Stromal cell of bone marrow (primary cell): ENCODE results near the gene DYNLT1.
"Not testable (repeated sequence)": the region's sequence is repeated elsewhere in the genome, so short reads cannot be mapped to it uniquely, and the experiment has no call there.

Source experiments
- DNase-seq: peaks from one replicate; pipeline ENCODE4 v3.0.0-alpha.2; 2012; ENCODE audit warnings: low read depth

Gene DYNLT1

DNA sequence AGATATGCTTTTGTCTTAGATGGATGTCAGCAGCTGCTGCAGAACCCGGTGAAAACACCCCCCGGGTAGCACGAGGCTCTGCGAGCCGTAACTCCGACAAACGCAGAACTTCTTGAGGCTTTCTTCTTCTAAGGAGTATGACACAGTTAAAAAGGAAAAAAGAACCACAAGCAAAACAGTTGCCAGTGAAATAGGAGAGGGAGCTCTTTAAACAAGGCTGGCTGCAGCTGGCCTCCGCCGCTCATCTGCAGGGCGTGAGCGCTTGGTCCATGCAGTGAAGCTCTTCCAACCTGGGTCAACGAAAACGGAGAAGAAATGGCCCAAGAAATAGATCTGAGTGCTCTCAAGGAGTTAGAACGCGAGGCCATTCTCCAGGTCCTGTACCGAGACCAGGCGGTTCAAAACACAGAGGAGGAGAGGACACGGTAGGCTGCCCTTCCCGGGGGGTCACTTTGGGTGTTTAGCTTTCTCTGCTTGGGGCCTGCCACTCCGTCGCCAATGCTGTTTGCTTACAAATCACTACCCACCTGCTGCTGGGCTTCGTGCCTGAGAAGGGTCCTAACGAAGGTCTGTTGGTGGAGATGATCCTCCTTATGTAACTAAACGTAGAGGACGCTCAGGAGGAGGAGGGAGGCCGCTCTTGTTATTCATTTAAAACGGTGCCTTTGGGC lies 18.5 kb upstream of the DYNLT1 start:
- DNase-seq = no peak

- DNase-seq = no peak
These were observed 18.0 kb upstream of the DYNLT1 start for GRCh38 chr6:158662607-158662953.

DNA sequence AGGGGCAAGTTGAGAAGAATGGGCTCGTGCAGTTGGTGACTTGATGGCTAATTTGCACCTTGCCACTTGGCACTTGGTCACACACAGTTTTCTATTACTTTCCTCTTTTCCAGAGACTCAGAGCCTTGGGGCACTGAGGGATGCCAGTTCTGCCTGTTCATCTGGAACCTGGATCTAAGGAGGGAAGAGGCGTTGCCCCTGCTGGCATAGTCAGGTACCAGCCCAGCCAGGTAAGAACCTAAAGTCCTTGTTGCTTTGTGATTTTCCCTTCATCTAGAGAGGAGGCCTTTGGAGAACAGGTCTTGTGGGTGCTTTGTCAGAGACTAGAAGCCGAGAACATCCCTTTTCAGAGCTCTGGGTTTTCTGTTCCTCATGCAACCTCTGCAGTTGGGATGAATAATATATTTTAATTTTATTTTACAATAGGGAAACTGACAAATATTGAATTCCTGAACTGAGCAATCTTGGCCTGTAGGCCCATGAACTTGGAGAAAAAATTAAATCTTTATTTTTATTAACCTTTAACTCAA lies 16.7 kb upstream of the DYNLT1 start:
- no peak for DNase-seq

DNA sequence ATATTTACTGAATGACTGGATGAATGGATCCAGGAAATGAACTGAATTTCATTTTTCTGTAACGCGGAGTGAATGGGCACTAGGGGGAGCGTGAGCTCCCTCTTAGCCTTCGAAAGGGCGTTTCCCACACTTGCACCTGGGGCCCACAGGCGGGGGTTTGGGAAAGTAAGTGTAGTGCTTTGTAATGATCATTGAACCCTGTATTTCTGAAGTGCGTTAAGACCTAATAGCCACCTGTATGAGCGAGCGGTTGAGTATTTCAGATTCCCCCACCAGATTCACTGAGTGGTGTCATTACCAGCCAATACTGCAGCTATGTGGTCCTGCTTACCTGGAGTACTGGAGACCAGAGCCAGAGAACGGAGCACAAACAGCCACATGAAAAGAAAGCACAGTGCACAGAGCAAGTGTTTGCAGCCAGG lies 15.8 kb upstream of the DYNLT1 start:
- DNase-seq = no peak

DNA sequence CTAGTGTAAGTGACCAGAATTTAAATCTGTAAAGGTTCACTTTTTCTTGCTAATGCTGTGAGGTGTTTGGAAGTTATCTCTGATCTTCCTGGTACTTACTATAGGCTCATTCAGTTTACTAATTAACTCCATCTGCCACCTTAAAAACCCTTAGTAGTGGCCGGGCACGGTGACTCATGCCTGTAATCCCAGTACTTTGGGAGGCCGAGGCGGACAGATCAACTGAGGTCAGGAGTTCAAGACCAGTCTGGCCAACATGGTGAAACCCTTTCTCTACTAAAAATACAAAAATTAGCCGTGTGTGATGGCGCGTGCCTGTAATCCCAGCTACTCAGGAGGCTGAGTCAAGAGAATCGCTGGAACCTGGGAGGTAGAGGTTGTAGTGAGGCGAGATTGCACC lies 12.4 kb upstream of the DYNLT1 start:
- DNase-seq = not testable (repeated sequence)

- DNase-seq = no peak
These were observed 11.3 kb upstream of the DYNLT1 start for GRCh38 chr6:158655569-158656450.

DNA sequence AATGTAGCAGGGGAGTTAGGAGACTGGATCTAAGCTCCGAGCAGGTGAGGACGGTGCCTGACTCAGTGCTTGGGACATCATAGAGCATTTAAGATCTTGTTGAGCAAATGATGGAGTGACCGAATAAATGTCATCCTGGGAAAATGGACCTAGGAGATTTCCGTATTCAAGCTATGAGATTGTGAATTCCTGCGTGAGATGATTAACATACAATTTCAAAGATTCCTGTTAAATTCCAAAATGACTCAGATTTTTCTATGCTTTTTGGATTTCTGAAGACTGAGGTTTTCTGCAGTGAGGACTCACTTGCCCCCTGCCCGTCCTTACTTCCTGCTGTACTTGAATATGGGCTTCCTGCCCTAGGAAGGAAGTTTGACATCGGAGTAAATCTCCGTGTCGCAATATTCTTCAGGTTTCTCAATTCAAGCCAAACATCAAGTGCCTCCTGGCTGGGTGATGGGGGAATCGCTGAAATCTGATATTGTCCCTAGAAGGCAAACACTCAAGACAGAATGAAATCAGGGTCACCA lies 10.5 kb upstream of the DYNLT1 start:
- no peak for DNase-seq

DNA sequence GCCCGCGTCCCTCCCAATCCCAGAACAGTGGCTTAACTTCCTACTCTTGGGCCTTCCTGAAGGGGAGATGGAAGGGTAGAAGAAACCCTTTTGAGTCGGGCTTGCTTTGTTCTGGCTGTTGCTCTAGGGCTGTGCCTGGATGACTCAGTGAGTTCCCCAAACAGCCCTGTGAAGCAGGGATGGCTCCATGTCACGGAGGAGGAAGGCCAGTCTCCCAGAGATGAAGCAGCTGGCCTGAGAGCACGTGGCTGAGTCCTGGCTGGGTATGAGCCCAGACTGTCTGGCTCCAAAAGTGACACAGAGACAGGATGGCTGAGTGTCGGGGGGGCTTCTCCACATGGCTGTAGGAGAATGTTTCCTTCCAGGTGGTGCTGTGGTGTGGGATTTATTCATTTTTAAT lies 10.0 kb upstream of the DYNLT1 start:
- peak; percentile 74 for DNase-seq

- no peak for DNase-seq
These were observed 9.2 kb upstream of the DYNLT1 start for GRCh38 chr6:158653577-158654354.

- not testable (repeated sequence) for DNase-seq
These were observed 7.6 kb upstream of the DYNLT1 start for GRCh38 chr6:158651981-158652737.

- DNase-seq = peak; percentile 64
These were observed 5.0 kb upstream of the DYNLT1 start, which contains the start of gene SYTL3 for GRCh38 chr6:158649289-158650143. Gene SYTL3, plus strand, starts transcription at chr6:158650054. Its CDS starts 13,215 bp downstream, at chr6:158663269.

GRCh38 chr6:158648682-158649131 lies 4.2 kb upstream of the DYNLT1 start:
- DNase-seq = peak; percentile 87

DNA sequence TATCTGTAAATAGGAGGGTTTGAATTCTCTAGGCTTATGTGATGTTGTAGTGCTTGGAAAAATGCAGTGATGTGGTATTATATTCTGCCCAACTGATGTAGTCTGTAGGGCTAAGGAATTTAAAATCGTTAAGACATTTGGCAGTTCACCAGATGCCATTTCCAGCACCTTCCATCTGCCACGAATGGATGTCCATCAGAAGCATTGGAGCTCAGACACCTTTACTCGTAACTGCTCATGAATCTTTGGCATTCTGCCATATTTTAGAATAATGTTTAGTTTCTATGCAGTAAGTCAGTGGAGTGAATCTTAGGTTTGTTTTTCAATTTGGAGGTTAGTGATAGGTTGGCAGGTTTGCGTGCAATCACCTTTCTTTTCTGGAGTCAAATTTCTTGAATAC lies 3.0 kb upstream of the DYNLT1 start:
- no peak for DNase-seq

DNA sequence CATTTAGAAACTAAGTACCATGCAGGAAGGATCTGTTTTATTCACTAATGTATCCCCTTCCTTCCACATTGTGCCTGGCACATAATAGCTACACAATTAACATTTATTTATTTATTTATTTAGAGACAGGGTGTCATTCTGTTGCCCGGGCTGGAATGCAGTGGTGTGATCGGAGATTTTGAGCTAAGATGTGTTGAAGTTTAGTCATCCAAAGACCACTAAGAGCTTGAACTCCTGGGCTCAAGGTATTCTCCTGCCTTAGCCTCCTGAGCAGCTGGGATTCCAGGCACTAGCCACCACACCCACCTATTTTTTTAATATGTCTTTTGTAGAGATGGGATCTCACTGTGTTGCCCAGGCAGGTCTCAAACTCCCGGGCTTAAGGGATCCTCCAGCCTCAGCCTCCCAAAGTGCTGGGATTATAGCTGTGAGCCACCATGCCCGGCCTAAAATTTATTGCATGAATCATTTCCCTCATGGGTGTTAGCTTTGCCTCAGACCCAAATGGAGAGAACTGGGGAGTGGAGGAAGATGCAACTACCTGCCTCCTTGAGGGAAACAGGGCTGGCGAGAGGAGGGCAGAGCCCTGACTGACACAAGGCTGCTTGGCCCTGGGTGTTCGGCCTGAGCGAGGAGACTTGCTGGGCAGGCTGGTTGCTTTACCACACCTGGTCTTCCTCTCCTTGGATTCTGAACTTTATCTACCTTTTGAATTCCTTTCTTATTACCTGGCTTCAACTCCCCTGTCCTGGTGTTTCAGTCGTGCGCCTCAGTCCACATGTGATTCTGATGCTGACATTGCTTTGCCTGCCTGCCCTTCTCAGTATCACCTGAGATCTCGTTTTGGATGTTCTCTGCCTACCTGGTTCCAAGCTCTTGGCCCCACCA lies 1.7 kb upstream of the DYNLT1 start:
- no peak for DNase-seq

DNA sequence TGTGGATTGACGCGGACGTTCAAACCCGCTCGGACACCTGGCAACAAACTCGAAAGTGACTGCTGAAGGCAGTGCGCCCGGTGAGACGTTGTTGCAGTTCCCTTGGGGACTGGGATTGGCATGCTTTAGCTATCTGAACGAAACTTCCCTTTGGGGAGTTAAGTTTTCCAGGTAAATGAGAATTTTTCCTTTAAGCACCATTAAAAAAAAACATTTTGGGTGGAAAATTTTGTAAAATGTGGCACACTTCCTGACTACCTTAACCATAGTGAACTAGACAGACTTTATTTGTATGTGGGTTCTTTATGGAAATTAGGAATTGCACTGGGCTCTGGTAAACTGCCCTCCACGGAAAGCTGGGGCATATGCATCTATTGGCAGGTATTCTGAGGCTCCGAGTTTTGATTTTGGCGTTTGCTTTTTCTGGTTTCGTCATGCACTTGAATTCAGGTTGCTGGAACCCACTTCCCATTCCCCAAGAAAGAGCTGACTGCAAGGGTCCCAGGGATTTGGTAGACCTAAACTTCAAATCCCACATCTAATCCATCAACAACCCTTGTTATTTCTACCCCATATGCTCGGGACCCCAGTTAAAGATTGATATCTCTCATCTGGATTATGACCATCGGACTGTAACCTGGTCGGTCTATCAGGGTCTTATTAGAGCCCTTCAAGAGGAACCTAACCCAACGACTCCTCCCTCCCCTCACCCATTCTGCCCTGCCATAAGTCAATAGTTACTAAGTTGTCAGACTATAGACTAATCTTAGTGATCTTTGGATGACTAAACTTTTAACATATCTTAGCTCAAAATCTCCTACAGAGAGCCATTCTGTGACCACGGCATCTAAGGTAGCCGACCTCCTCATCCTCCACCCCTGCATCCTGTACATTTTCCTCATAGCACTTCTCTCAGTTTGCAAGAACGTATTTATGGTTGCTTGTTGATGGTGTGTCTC lies 800 bp upstream of the DYNLT1 start:
- DNase-seq = no peak

GRCh38 chr6:158643836-158644230 lies 710 bp downstream of the DYNLT1 start:
- no peak for DNase-seq

GRCh38 chr6:158642097-158642601 lies 2.4 kb downstream of the DYNLT1 start:
- peak; percentile 83 for DNase-seq

GRCh38 chr6:158640519-158640918 lies 4.0 kb downstream of the DYNLT1 start:
- DNase-seq = no peak
